T-cell (primary cell): ENCODE measurements around the gene CEP170B. TPM values are rescaled to one million over a fixed set of nuclear protein-coding genes. Genes with fewer than 3 reads are reported as not detected.
"Not testable (repeated sequence)": the region's sequence is repeated elsewhere in the genome, so short reads cannot be mapped to it uniquely, and the experiment has no call there.

ENCODE experiments used
- ATAC-seq, 4 experiments: fragments of 200-7000 bp in 3 of 4; fragments of 150-1000 bp in 1 of 4; cut with Tn5 transposase; replicated peaks in 1 of 4; 1 replicate in 3 of 4; 2 replicates in 1 of 4; pipeline ENCODE4 v1.10.0; 2021; ENCODE audit warnings: moderate library complexity in 3 of 4, mild to moderate bottlenecking in 2 of 4, moderate number of reproducible peaks in 1 of 4
- CTCF ChIA-PET, 2 donors: fragments of 300-600 bp; sonication (Branson Sonifier 250); formaldehyde crosslinking; loops; one replicate each; lab custom pipeline; 2022; ENCODE audit warnings: antibody characterized with exemption in 2 of 2; lab: Charles Lee
- POLR2A ChIA-PET, 2 donors: fragments of 300-600 bp; sonication (Branson Sonifier 250); formaldehyde crosslinking; loops; one replicate each; lab custom pipeline; 2022; ENCODE audit warnings: antibody characterized with exemption in 2 of 2; lab: Charles Lee
- DNase-seq, 35 experiments: peaks; one replicate each; pipeline versions ENCODE4 v3.0.0 to v3.0.0-alpha.2; 2013 to 2023
- H3K27ac ChIP-seq: one replicate; pipeline ENCODE4 v1.5.1; 2013; ENCODE audit warnings: low read length
- H3K27me3 ChIP-seq, 2 experiments: replicated peaks in 1 of 2; 1 replicate in 1 of 2; 2 replicates in 1 of 2; pipeline versions ENCODE4 v1.6.1 to v1.7.0; 2013; ENCODE audit warnings: low read length in 1 of 2, mixed read lengths in 1 of 2; ENCODE audit not compliant: control insufficient read depth in 2 of 2, insufficient read depth in 2 of 2; ENCODE audit errors: extremely low read depth in 1 of 2
- H3K36me3 ChIP-seq, 2 donors: 1 replicate in 1 of 2; 2 replicates in 1 of 2; pipeline versions ENCODE4 v1.6.1 to v1.7.0; 2013; ENCODE audit warnings: low read length in 1 of 2; ENCODE audit not compliant: control insufficient read depth in 2 of 2, insufficient read depth in 1 of 2; ENCODE audit errors: extremely low read depth in 1 of 2
- H3K4me1 ChIP-seq, 2 experiments: 1 replicate in 1 of 2; 2 replicates in 1 of 2; pipeline versions ENCODE4 v1.6.1 to v1.7.0; 2013; ENCODE audit warnings: low read length in 2 of 2, mixed read lengths in 1 of 2; ENCODE audit not compliant: insufficient read depth in 2 of 2, control insufficient read depth in 1 of 2; ENCODE audit errors: extremely low read depth in 1 of 2
- H3K4me3 ChIP-seq, 2 donors: 1 replicate in 1 of 2; 2 replicates in 1 of 2; pipeline versions ENCODE4 v1.5.1 to v1.7.0; 2013; ENCODE audit warnings: mild to moderate bottlenecking in 2 of 2, low read length in 1 of 2, moderate library complexity in 1 of 2; ENCODE audit not compliant: control insufficient read depth in 1 of 2; ENCODE audit errors: extremely low read depth in 1 of 2
- H3K9me3 ChIP-seq: 2 replicates; pipeline ENCODE4 v1.7.0; 2013
- H3K27ac Mint-ChIP-seq, 2 donors: one replicate each; pipeline ENCODE4 v1.8.0; 2020 to 2021; ENCODE audit warnings: mild to moderate bottlenecking in 2 of 2, mixed read lengths in 2 of 2
- H3K27me3 Mint-ChIP-seq, 2 donors: one replicate each; pipeline ENCODE4 v1.8.0; 2021 to 2022; ENCODE audit warnings: mixed read lengths in 2 of 2
- H3K36me3 Mint-ChIP-seq: one replicate; pipeline ENCODE4 v1.8.0; 2021; ENCODE audit warnings: mixed read lengths
- H3K4me1 Mint-ChIP-seq, 3 donors: one replicate each; pipeline ENCODE4 v1.8.0; 2020 to 2022; ENCODE audit warnings: mixed read lengths in 3 of 3, mild to moderate bottlenecking in 1 of 3
- H3K4me3 Mint-ChIP-seq, 3 donors: one replicate each; pipeline ENCODE4 v1.8.0; 2020 to 2022; ENCODE audit warnings: mild to moderate bottlenecking in 3 of 3, mixed read lengths in 3 of 3, moderate library complexity in 3 of 3
- H3K9me3 Mint-ChIP-seq, 3 donors: one replicate each; pipeline ENCODE4 v1.8.0; 2020 to 2022; ENCODE audit warnings: mixed read lengths in 3 of 3
- WGBS: methylation state at CpG from one replicate; pipeline ENCODE4 v1.1.5; 2013; ENCODE audit warnings: missing lambda C conversion rate; ENCODE audit not compliant: insufficient coverage; 5-methylcytosine and 5-hydroxymethylcytosine counted together
- total RNA-seq, 35 experiments: library from RNA in 6 of 35; stranded (reverse) in 6 of 35; fragments of 120-200 nt in 1 of 35; gene quantifications; one replicate each; pipeline versions ENCODE4 v1.2.1 to v1.2.4 and lab custom pipeline; 2013 to 2026

Gene CEP170B
- total RNA-seq, 5 donors from 2014 or later (not counting 1 experiment from before 2014, with no cell fraction given), result 2.8 to 11.2 (median 6.9) TPM

DNA sequence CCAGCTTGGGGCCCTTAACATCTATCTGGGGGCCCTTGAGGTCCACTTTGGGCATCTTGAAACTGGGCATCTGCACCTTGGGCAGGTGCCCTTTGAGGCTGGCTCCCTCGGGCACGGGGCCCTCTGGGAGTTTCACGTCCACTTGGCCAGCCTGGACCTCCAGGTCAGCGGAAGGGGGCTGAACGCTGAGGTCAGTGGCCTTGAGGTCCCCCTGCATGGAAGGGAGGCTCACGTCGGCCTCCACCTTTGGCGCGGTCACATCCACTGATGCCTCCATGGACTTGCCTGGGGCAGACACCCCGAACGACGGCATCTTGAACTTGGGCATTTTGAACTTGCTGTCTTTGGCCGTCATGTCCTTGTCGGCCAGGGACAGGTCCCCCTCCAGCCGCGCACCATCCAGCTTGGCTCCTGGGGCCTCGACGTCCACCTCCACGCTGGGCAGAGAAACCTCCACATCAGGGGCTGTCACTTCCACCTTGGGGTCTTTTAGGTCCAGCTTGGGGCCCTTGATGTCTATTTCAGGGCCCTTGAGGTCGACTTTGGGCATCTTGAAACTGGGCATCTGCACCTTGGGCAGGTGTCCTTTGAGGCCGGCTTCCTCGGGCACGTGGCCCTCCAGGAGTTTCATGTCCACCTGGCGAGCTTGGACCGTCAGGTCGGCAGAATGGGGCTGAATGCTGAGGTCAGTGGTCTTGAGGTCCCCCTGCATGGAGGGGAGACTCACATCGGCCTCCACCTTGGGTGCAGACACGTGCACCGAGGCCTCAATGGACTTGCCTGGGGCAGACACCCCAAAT, 78.3 kb downstream of the CEP170B start:
- H3K27ac Mint-ChIP-seq, H3K9me3 ChIP-seq, DNase-seq, H3K9me3 Mint-ChIP-seq, H3K36me3 Mint-ChIP-seq, POLR2A ChIA-PET, H3K27ac ChIP-seq, H3K4me3 ChIP-seq, ATAC-seq, H3K4me1 Mint-ChIP-seq, H3K36me3 ChIP-seq, H3K4me1 ChIP-seq, H3K27me3 Mint-ChIP-seq, CTCF ChIA-PET, H3K4me3 Mint-ChIP-seq: not testable (repeated sequence)
- WGBS, result 88% methylated on average over 21 of the region's 29 CpGs
- peaks cover 0 to 29% of the 10 kb centered on the region in 2 experiments for H3K27me3 ChIP-seq

DNA sequence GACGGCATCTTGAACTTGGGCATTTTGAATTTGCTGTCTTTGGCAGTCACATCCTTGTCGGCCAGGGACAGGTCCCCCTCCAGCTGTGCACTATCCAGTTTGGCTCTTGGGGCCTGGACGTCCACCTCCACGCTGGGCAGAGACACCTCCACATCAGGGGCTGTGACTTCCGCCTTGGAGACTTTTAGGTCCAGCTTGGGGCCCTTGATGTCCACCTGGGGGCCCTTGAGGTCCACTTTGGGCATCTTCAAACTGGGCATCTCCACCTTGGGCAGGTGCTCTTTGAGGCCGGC, 78.9 kb downstream of the CEP170B start:
- H3K27ac ChIP-seq, ATAC-seq, CTCF ChIA-PET, H3K4me3 Mint-ChIP-seq, POLR2A ChIA-PET, H3K27me3 Mint-ChIP-seq, H3K4me3 ChIP-seq, DNase-seq, H3K4me1 Mint-ChIP-seq, H3K9me3 Mint-ChIP-seq, H3K9me3 ChIP-seq, H3K36me3 Mint-ChIP-seq, H3K27ac Mint-ChIP-seq, H3K36me3 ChIP-seq, H3K4me1 ChIP-seq: not testable (repeated sequence)
- H3K27me3 ChIP-seq, result peaks cover 0 to 29% of the 10 kb centered on the region in 2 experiments
- 71% methylated on average over 5 of the region's 6 CpGs for WGBS

DNA sequence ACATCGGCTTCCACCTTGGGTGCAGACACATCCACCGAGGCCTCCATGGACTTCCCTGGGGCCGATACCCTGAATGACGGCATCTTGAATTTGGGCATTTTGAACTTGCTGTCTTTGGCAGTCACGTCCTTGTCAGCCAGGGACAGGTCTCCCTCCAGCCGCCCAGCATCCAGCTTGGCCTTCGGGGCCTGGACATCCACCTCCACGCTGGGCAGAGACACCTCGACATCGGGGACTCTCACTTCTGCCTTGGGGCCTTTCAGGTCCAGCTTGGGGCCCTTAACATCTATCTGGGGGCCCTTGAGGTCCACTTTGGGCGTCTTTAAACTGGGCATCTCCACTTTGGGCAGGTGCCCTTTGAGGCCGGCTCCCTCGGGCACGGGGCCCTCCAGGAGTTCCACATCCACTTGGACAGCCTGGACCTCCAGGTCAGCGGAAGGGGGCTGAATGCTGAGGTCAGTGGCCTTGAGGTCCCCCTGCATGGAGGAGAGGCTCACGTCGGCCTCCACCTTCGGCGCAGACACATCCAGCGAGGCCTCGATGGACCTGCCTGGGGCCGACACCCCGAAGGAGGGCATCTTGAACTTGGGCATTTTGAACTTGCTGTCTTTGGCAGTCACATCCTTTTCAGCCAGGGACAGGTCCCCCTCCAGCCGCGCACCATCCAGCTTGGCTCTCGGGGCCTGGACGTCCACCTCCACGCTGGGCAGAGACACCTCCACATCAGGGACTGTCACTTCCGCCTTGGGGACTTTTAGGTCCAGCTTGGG, 79.6 kb downstream of the CEP170B start:
- H3K27ac ChIP-seq, H3K9me3 Mint-ChIP-seq, H3K9me3 ChIP-seq, CTCF ChIA-PET, H3K4me3 ChIP-seq, H3K27ac Mint-ChIP-seq, H3K4me1 Mint-ChIP-seq, H3K36me3 ChIP-seq, H3K4me3 Mint-ChIP-seq, H3K4me1 ChIP-seq, H3K27me3 Mint-ChIP-seq, ATAC-seq, POLR2A ChIA-PET, H3K36me3 Mint-ChIP-seq: not testable (repeated sequence)
- 87% methylated on average over 19 of the region's 29 CpGs for WGBS
- DNase-seq, result peak in 1 of 35 experiments; percentile 1
- H3K27me3 ChIP-seq, result peaks cover 0 to 25% of the 10 kb centered on the region in 2 experiments

DNA sequence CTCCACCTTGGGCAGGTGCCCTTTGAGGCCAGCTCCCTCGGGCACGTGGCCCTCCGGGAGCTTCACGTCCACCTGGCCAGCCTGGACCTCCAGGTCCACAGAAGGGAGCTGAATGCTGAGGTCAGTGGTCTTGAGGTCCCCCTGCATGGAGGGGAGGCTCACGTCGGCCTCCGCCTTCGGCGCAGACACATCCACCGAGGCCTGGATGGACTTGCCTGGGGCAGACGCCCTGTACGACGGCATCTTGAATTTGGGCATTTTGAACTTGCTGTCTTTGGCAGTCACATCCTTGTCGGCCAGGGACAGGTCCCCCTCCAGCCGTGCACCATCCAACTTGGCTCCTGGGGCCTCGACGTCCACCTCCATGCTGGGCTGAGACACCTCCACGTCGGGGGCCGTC, 80.2 kb downstream of the CEP170B start:
- H3K27ac ChIP-seq, H3K9me3 ChIP-seq, POLR2A ChIA-PET, H3K9me3 Mint-ChIP-seq, H3K27me3 Mint-ChIP-seq, H3K4me3 Mint-ChIP-seq, H3K4me1 ChIP-seq, DNase-seq, H3K4me3 ChIP-seq, H3K4me1 Mint-ChIP-seq, CTCF ChIA-PET, ATAC-seq, H3K36me3 Mint-ChIP-seq, H3K36me3 ChIP-seq, H3K27ac Mint-ChIP-seq: not testable (repeated sequence)
- WGBS, result 89% methylated on average over 18 of the region's 20 CpGs
- peaks cover 0 to 20% of the 10 kb centered on the region in 2 experiments for H3K27me3 ChIP-seq

Other genes starting within 250 kb of the CEP170B start
- 100 to 1,000 TPM in 2 of 5 donors, 10 to 100 TPM in 3; 72.7 to 128 (median 83.7) TPM for gene INF2, start 175.7 kb upstream of the CEP170B start, total RNA-seq
- 1 to 10 TPM; 2.4 to 5.7 (median 3.5) TPM for gene ADSS1, start 141.0 kb upstream of the CEP170B start, total RNA-seq
- 10 to 100 TPM; 62.3 to 93.5 (median 79.5) TPM for gene SIVA1, start 112.1 kb upstream of the CEP170B start, total RNA-seq
- gene AKT1, start 69.5 kb upstream of the CEP170B start, total RNA-seq, result 100 to 1,000 TPM in 2 of 5 donors, 10 to 100 TPM in 3; 68.4 to 113 (median 99.7) TPM
- 10 to 100 TPM in 1 of 5 donors, 1 to 10 TPM in 4; 3.5 to 10.5 (median 9.4) TPM for gene ZBTB42, start 64.2 kb upstream of the CEP170B start, total RNA-seq
- gene PLD4, start 59.6 kb downstream of the CEP170B start, total RNA-seq, result 1 to 10 TPM in 4 of 5 donors, under 1 TPM in 1; 0.65 to 4.9 (median 3.9) TPM
- under 1 TPM in 3 of 5 donors, not detected in 2; 0.20 to 0.38 (median 0.22) TPM for gene AHNAK2, start 113.1 kb downstream of the CEP170B start, total RNA-seq
- gene CLBA1, start 120.5 kb downstream of the CEP170B start, total RNA-seq, result 1 to 10 TPM; 1.2 to 3.4 (median 2.7) TPM
- 10 to 100 TPM; 13.0 to 20.1 (median 15.8) TPM for gene CDCA4, start 155.8 kb downstream of the CEP170B start, total RNA-seq
- 10 to 100 TPM; 47.0 to 58.0 (median 49.7) TPM for gene GPR132, start 200.2 kb downstream of the CEP170B start, total RNA-seq